Panc1 (cell line): ENCODE data around the gene TLL2. TPM values are rescaled to one million over a fixed set of nuclear protein-coding genes. Genes with fewer than 3 reads are reported as not detected.

ENCODE experiments used
- ATAC-seq: fragments of 200-7000 bp; cut with Tn5 transposase; 2 replicates; pipeline ENCODE4 v1.9.1; 2020; ENCODE audit warnings: mild to moderate bottlenecking, moderate library complexity
- BruUV-seq: library from RNA; stranded (reverse); fragments of 400-500 nt; replicated peaks from 2 replicates; lab custom pipeline; 2021; lab: Mats Ljungman, UMichigan
- CTCF ChIA-PET: fragments of 300-600 bp; sonication (Branson Sonifier 250); formaldehyde crosslinking; loops from one replicate; lab custom pipeline; 2022; ENCODE audit warnings: antibody characterized with exemption; lab: Charles Lee
- POLR2A ChIA-PET: fragments of 300-600 bp; sonication (Branson Sonifier 250); formaldehyde crosslinking; loops from one replicate; lab custom pipeline; 2022; ENCODE audit warnings: antibody characterized with exemption; lab: Charles Lee
- DNase-seq: peaks from one replicate; pipeline ENCODE4 v3.0.0-alpha.2; 2010; ENCODE audit warnings: low read depth, low spot score
- H3K27ac ChIP-seq: 2 replicates; pipeline ENCODE4 v1.5.1; 2011; ENCODE audit warnings: mild to moderate bottlenecking, low read length, inconsistent platforms
- H3K27me3 ChIP-seq: fragments of 200-500 bp; sonication (Bioruptor generic); 2 replicates; pipeline ENCODE4 v1.6.0; 2014; ENCODE audit warnings: low read length, inconsistent platforms; ENCODE audit not compliant: control insufficient read depth, insufficient read depth
- H3K36me3 ChIP-seq: fragments of 200-500 bp; sonication (Bioruptor generic); 2 replicates; pipeline ENCODE4 v1.5.1; 2014; ENCODE audit warnings: inconsistent platforms, mild to moderate bottlenecking, low read length, moderate library complexity; ENCODE audit not compliant: control insufficient read depth, insufficient read depth
- H3K4me1 ChIP-seq: 2 replicates; pipeline ENCODE4 v1.5.1; 2011; ENCODE audit warnings: inconsistent platforms, mild to moderate bottlenecking, low read length, moderate library complexity; ENCODE audit not compliant: control insufficient read depth, insufficient read depth
- H3K4me3 ChIP-seq, 2 experiments: 2 replicates each; pipeline ENCODE4 v1.5.1; 2011 to 2012; ENCODE audit warnings: low read depth in 2 of 2, low read length in 2 of 2, mild to moderate bottlenecking in 2 of 2, inconsistent platforms in 1 of 2, moderate library complexity in 1 of 2
- H3K9me3 ChIP-seq: fragments of 200-500 bp; sonication (Bioruptor generic); 2 replicates; pipeline ENCODE4 v1.5.1; 2014; ENCODE audit warnings: low read depth, mild to moderate bottlenecking, inconsistent platforms, low read length, moderate library complexity; ENCODE audit not compliant: control insufficient read depth, insufficient read depth
- POLR2AphosphoS5 ChIP-seq: IDR thresholded peaks from 2 replicates; pipeline ENCODE4 v1.6.1; 2012; ENCODE audit warnings: mild to moderate bottlenecking, low read depth, low read length, moderate library complexity
- SIN3A ChIP-seq: IDR thresholded peaks from 2 replicates; pipeline ENCODE4 v1.6.1; 2012; ENCODE audit warnings: low read depth, mild to moderate bottlenecking, low read length, moderate library complexity, borderline replicate concordance; ENCODE audit not compliant: insufficient read depth
- TCF7L2 ChIP-seq: IDR thresholded peaks from 2 replicates; pipeline ENCODE4 v1.6.1; 2011; ENCODE audit warnings: mild to moderate bottlenecking, low read depth, low read length, inconsistent platforms
- in situ Hi-C: cut with HindIII; loops from 2 replicates; pipeline ENCODE4 v1.10.0; 2016; ENCODE audit warnings: low sequenced_read_pairs, low pct_unique_long_range_greater_than_20kb
- intact Hi-C: fragments of 100-400 bp; cut with micrococcal nuclease; formaldehyde crosslinking; loops from one replicate; pipeline ENCODE4 v1.10.0; 2022; ENCODE audit not compliant: unreplicated experiment
- total RNA-seq: library from RNA; stranded (reverse); gene quantifications from one replicate; pipeline ENCODE4 v1.2.1, GENCODE V29; 2021; ENCODE audit not compliant: unreplicated experiment
- TF ChIP-seq, protein P1 (sequence below): fragments of 450-650 bp; IDR thresholded peaks from 2 replicates; pipeline ENCODE4 v1.5.1; 2017; ENCODE audit warnings: mild to moderate bottlenecking
- TF ChIP-seq, protein P2 (sequence below), 2 experiments: IDR thresholded peaks; 2 replicates each; pipeline ENCODE4 v1.6.1; 2011 to 2012; ENCODE audit warnings: low read depth in 2 of 2, control low read depth in 1 of 2, low read length in 1 of 2, mild to moderate bottlenecking in 1 of 2, moderate library complexity in 1 of 2; ENCODE audit not compliant: insufficient read depth in 1 of 2

Gene TLL2
- total RNA-seq, 1 experiment from 2014 or later = 0.64 TPM

DNA sequence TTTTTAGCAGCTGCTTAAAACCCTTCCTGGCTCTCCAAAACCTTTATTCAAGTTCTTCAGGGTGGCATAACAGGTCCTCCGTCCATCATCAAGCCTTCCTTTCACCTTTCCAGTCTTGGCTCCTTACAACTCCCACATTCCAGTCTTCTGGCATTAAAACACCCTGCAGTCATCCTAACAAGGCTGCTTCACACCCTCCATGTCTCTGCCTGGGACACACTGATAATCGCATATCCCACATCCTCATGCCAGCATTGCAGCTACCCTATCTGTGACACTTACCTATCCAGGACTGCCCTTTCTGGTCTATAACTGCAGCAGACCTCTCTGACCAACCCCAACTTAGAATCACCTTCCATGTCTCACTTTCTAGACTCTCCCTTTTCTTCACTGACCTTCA is 2.6 kb upstream of the TLL2 start:
- no TSS peak for BruUV-seq
- no peak for ATAC-seq
- H3K4me1 ChIP-seq = peaks cover 16% of the 10 kb centered on the region
- no peak for DNase-seq
- H3K9me3 ChIP-seq = no peaks in the 10 kb centered on the region
- intact Hi-C loops = no loop called here
- H3K4me3 ChIP-seq = no peak overlapping the region
- in situ Hi-C loops = no loop called here
- peaks cover 12% of the 10 kb centered on the region for H3K36me3 ChIP-seq
- TF ChIP-seq, protein P1, sequence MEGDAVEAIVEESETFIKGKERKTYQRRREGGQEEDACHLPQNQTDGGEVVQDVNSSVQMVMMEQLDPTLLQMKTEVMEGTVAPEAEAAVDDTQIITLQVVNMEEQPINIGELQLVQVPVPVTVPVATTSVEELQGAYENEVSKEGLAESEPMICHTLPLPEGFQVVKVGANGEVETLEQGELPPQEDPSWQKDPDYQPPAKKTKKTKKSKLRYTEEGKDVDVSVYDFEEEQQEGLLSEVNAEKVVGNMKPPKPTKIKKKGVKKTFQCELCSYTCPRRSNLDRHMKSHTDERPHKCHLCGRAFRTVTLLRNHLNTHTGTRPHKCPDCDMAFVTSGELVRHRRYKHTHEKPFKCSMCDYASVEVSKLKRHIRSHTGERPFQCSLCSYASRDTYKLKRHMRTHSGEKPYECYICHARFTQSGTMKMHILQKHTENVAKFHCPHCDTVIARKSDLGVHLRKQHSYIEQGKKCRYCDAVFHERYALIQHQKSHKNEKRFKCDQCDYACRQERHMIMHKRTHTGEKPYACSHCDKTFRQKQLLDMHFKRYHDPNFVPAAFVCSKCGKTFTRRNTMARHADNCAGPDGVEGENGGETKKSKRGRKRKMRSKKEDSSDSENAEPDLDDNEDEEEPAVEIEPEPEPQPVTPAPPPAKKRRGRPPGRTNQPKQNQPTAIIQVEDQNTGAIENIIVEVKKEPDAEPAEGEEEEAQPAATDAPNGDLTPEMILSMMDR = no peak
- TF ChIP-seq SIN3A = no peak
- TF ChIP-seq TCF7L2 = no peak
- TF ChIP-seq, protein P2, sequence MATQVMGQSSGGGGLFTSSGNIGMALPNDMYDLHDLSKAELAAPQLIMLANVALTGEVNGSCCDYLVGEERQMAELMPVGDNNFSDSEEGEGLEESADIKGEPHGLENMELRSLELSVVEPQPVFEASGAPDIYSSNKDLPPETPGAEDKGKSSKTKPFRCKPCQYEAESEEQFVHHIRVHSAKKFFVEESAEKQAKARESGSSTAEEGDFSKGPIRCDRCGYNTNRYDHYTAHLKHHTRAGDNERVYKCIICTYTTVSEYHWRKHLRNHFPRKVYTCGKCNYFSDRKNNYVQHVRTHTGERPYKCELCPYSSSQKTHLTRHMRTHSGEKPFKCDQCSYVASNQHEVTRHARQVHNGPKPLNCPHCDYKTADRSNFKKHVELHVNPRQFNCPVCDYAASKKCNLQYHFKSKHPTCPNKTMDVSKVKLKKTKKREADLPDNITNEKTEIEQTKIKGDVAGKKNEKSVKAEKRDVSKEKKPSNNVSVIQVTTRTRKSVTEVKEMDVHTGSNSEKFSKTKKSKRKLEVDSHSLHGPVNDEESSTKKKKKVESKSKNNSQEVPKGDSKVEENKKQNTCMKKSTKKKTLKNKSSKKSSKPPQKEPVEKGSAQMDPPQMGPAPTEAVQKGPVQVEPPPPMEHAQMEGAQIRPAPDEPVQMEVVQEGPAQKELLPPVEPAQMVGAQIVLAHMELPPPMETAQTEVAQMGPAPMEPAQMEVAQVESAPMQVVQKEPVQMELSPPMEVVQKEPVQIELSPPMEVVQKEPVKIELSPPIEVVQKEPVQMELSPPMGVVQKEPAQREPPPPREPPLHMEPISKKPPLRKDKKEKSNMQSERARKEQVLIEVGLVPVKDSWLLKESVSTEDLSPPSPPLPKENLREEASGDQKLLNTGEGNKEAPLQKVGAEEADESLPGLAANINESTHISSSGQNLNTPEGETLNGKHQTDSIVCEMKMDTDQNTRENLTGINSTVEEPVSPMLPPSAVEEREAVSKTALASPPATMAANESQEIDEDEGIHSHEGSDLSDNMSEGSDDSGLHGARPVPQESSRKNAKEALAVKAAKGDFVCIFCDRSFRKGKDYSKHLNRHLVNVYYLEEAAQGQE (IDR thresholded peaks at IDR 0.05; ENCODE audit: insufficient read depth in 1 of 2, low read depth in 2 of 2, low read length in 1 of 2) = no peak
- no peak; the same call in 1 of the 2 replicates for TF ChIP-seq POLR2AphosphoS5
- peaks cover 6% of the 10 kb centered on the region; the same call in 1 of the 2 replicates for H3K27me3 ChIP-seq
- ChIA-PET CTCF (no interaction called here), POLR2A (no interaction called here)
- no peak overlapping the region for H3K27ac ChIP-seq

DNA sequence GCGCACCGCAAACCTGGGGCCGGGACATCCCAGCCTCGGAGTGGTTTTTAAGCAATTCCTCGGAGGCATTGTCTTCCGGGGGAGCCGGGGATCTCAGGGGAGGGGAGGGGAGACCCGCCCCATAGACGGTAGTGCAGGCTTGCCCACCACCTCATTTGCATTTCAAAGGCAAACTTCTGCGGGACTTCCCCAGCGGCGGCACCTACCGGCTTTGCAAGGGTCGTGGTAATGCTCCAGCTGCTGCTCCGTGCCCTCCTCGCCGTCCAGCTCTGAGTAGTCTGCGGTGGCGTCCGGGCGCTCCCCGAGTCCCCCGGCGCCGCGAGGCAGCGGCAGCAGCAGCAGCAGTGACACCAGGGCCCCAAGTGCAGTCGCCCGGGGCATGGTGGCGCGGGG is 425 bp downstream of the TLL2 start:
- H3K4me3 ChIP-seq = peak overlapping the region; percentile 51 to 68
- no peak for TF ChIP-seq POLR2AphosphoS5
- no peak for TF ChIP-seq SIN3A
- TF ChIP-seq, protein P1 = no peak
- H3K4me1 ChIP-seq = peaks cover 16% of the 10 kb centered on the region
- intact Hi-C loops = loop anchor here (5.0 kb wide), 1 partner anchor 136 kb away; no protein-coding TSS in a partner anchor
- no TSS peak for BruUV-seq
- DNase-seq = no peak
- no peaks in the 10 kb centered on the region for H3K9me3 ChIP-seq
- H3K27ac ChIP-seq = no peak overlapping the region; the same call in 1 of the 2 replicates
- ATAC-seq = no peak
- CTCF ChIA-PET = interaction anchor here (0.7 to 1.5 kb wide), 4 partner anchors 119 to 901 kb away, joined by 3 to 5 read pairs (median 4); no protein-coding TSS in a partner anchor
- in situ Hi-C loops = no loop called here
- peaks cover 6% of the 10 kb centered on the region; the same call in 1 of the 2 replicates for H3K27me3 ChIP-seq
- POLR2A ChIA-PET = no interaction called here
- H3K36me3 ChIP-seq = no peaks in the 10 kb centered on the region
